HEK293 (cell line): ENCODE results near the gene CCDC116.
"Not testable (repeated sequence)": the region's sequence is repeated elsewhere in the genome, so short reads cannot be mapped to it uniquely, and the experiment has no call there.

Experiments used
- CTCF ChIA-PET: fragments of 350-600 bp; formaldehyde crosslinking; extraction: SDS; loops from one replicate; lab custom pipeline; 2021; ENCODE audit warnings: antibody characterized with exemption; lab: Yijun Ruan, JAX
- POLR2A ChIA-PET: fragments of 300-600 bp; formaldehyde crosslinking; extraction: SDS; loops from one replicate; lab custom pipeline; 2020; ENCODE audit warnings: antibody characterized with exemption, inconsistent platforms; lab: Yijun Ruan, JAX
- H3K27ac ChIP-seq: fragments of 200-500 bp; sonication (Bioruptor generic); 2 replicates; pipeline ENCODE4 v1.5.1; 2014; ENCODE audit warnings: low read depth, low read length, control low read depth, inconsistent platforms; ENCODE audit errors: extremely low read depth
- H3K36me3 ChIP-seq, 2 experiments: fragments of 200-500 bp in 1 of 2; sonication (Bioruptor generic) in 1 of 2; 1 replicate in 1 of 2; 2 replicates in 1 of 2; pipeline ENCODE4 v1.5.1; 2014 to 2017; ENCODE audit warnings: inconsistent platforms in 2 of 2, low read length in 2 of 2; ENCODE audit not compliant: control insufficient read depth in 2 of 2, insufficient read depth in 1 of 2
- H3K4me1 ChIP-seq: fragments of 200-500 bp; sonication (Bioruptor generic); 2 replicates; pipeline ENCODE4 v1.5.1; 2014; ENCODE audit warnings: mild to moderate bottlenecking, low read length, inconsistent platforms; ENCODE audit not compliant: control insufficient read depth, insufficient read depth
- H3K4me3 ChIP-seq: 2 replicates; pipeline ENCODE4 v1.5.1; 2011; ENCODE audit warnings: low read depth, mild to moderate bottlenecking, control low read depth, low read length, moderate library complexity
- H3K9me3 ChIP-seq: fragments of 200-500 bp; sonication (Bioruptor generic); 2 replicates; pipeline ENCODE4 v1.5.1; 2014; ENCODE audit warnings: low read depth, low read length, inconsistent platforms; ENCODE audit not compliant: control insufficient read depth, insufficient read depth
- EGR2 ChIP-seq: fragments of 450-650 bp; formaldehyde crosslinking; IDR thresholded peaks from 2 replicates; pipeline ENCODE4 v1.5.1; 2016; ENCODE audit warnings: low read depth, missing biosample characterization, missing genetic modification characterization
- HOXC10 ChIP-seq: sonication (generic); formaldehyde crosslinking; IDR thresholded peaks from 2 replicates; pipeline ENCODE4 v1.8.1; 2023; ENCODE audit warnings: mild to moderate bottlenecking, missing genetic modification reagents
- IKZF3 ChIP-seq: fragments of 450-650 bp; IDR thresholded peaks from 2 replicates; pipeline ENCODE4 v1.5.0; 2018; ENCODE audit warnings: missing biosample characterization, mild to moderate bottlenecking, missing genetic modification characterization, moderate library complexity
- OSR2 ChIP-seq: fragments of 450-650 bp; formaldehyde crosslinking; IDR thresholded peaks from 2 replicates; pipeline ENCODE4 v1.5.1; 2016; ENCODE audit warnings: missing biosample characterization, missing genetic modification characterization
- PRDM4 ChIP-seq: fragments of 450-650 bp; formaldehyde crosslinking; IDR thresholded peaks from 2 replicates; pipeline ENCODE4 v1.5.1; 2017; ENCODE audit warnings: missing biosample characterization, missing genetic modification characterization
- SETDB1 ChIP-seq: IDR thresholded peaks from one replicate; pipeline ENCODE4 v1.6.1; 2017; ENCODE audit warnings: mild to moderate bottlenecking, low read length, moderate library complexity, mixed read lengths; ENCODE audit not compliant: insufficient read length
- ZBTB48 ChIP-seq: fragments of 450-650 bp; formaldehyde crosslinking; IDR thresholded peaks from 2 replicates; pipeline ENCODE4 v1.5.1; 2016; ENCODE audit warnings: missing biosample characterization, missing genetic modification characterization
- ZFP3 ChIP-seq: fragments of 450-650 bp; formaldehyde crosslinking; IDR thresholded peaks from 2 replicates; pipeline ENCODE4 v1.5.1; 2016; ENCODE audit warnings: low read depth, missing biosample characterization, missing genetic modification characterization
- ZIC2 ChIP-seq: fragments of 450-650 bp; formaldehyde crosslinking; IDR thresholded peaks from 2 replicates; pipeline ENCODE4 v1.5.1; 2016; ENCODE audit warnings: missing biosample characterization, missing genetic modification characterization
- ZNF138 ChIP-seq: fragments of 450-650 bp; formaldehyde crosslinking; IDR thresholded peaks from 2 replicates; pipeline ENCODE4 v1.5.1; 2016; ENCODE audit warnings: missing biosample characterization, missing genetic modification characterization, borderline replicate concordance
- ZNF184 ChIP-seq: fragments of 450-650 bp; IDR thresholded peaks from 2 replicates; pipeline ENCODE4 v1.5.1; 2018; ENCODE audit warnings: missing biosample characterization, mild to moderate bottlenecking, missing genetic modification characterization
- ZNF2 ChIP-seq: fragments of 450-650 bp; formaldehyde crosslinking; IDR thresholded peaks from 2 replicates; pipeline ENCODE4 v1.5.1; 2016; ENCODE audit warnings: missing biosample characterization, missing genetic modification characterization
- ZNF302 ChIP-seq: fragments of 450-650 bp; formaldehyde crosslinking; IDR thresholded peaks from 2 replicates; pipeline ENCODE4 v1.5.1; 2016; ENCODE audit warnings: missing biosample characterization, missing genetic modification characterization, low read depth
- ZNF341 ChIP-seq: fragments of 450-650 bp; formaldehyde crosslinking; IDR thresholded peaks from 2 replicates; pipeline ENCODE4; 2016; ENCODE audit warnings: low read depth, missing biosample characterization, missing genetic modification characterization
- ZNF354C ChIP-seq: fragments of 450-650 bp; formaldehyde crosslinking; IDR thresholded peaks from 2 replicates; pipeline ENCODE4 v1.5.1; 2016; ENCODE audit warnings: missing biosample characterization, missing genetic modification characterization, low read depth, borderline replicate concordance
- ZNF544 ChIP-seq: fragments of 450-650 bp; formaldehyde crosslinking; IDR thresholded peaks from 2 replicates; pipeline ENCODE4 v1.5.0; 2017; ENCODE audit warnings: missing biosample characterization, missing genetic modification characterization
- ZNF623 ChIP-seq: fragments of 450-650 bp; formaldehyde crosslinking; IDR thresholded peaks from 2 replicates; pipeline ENCODE4 v1.5.1; 2016; ENCODE audit warnings: missing biosample characterization, missing genetic modification characterization
- ZNF707 ChIP-seq: fragments of 450-650 bp; formaldehyde crosslinking; IDR thresholded peaks from 2 replicates; pipeline ENCODE4 v1.5.1; 2016; ENCODE audit warnings: missing biosample characterization, missing genetic modification characterization

Gene CCDC116

GRCh38 chr22:21674638-21675245 lies 42.2 kb downstream of the CCDC116 start (continued):
- TF ChIP-seq PRDM4 (tag by site-specific recombination) = no peak

GRCh38 chr22:21677606-21678443 lies 45.3 kb downstream of the CCDC116 start:
- ChIA-PET POLR2A (interaction anchor here (0.6 kb wide), 1 partner anchor 33 kb away, joined by 8 read pairs; no protein-coding TSS in a partner anchor), CTCF (interaction anchor here (0.7 kb wide), 1 partner anchor 49 kb away, joined by 3 read pairs; no protein-coding TSS in a partner anchor)
- Histone ChIP-seq H3K9me3 (no peaks in the 10 kb centered on the region), H3K4me3 (no peak overlapping the region), H3K36me3 (peaks cover 4 to 59% of the 10 kb centered on the region in 2 experiments; a peak in 2 of 3 replicates), H3K27ac (no peak overlapping the region), H3K4me1 (no peaks in the 10 kb centered on the region)
- TF ChIP-seq ZIC2 (tag by site-specific recombination) (peak; percentile 95), ZNF2 (tag by site-specific recombination) (no peak), ZNF623 (peak; percentile 65), ZNF184 (tag by site-specific recombination) (no peak), ZNF341 (tag by site-specific recombination) (peak; percentile 62)

- H3K4me3 ChIP-seq, H3K4me1 ChIP-seq, H3K9me3 ChIP-seq, CTCF ChIA-PET, POLR2A ChIA-PET, H3K27ac ChIP-seq: not testable (repeated sequence)
- H3K36me3 ChIP-seq = peaks cover 4 to 57% of the 10 kb centered on the region in 2 experiments; a peak in 2 of 3 replicates
Observed at GRCh38 chr22:21678842-21679241, 46.3 kb downstream of the CCDC116 start.

GRCh38 chr22:21679383-21679782 lies 46.8 kb downstream of the CCDC116 start:
- no peaks in the 10 kb centered on the region for H3K9me3 ChIP-seq
- no peak for TF ChIP-seq ZNF544
- no peak for TF ChIP-seq ZNF138 (tag by site-specific recombination)
- TF ChIP-seq IKZF3 (tag by site-specific recombination) = no peak
- no peak for TF ChIP-seq HOXC10 (CRISPR knock-in tag)
- H3K27ac ChIP-seq = no peak overlapping the region
- ChIA-PET POLR2A (interaction anchor here (0.8 kb wide), 1 partner anchor 9 kb away, joined by 3 read pairs; no protein-coding TSS in a partner anchor), CTCF (no interaction called here)
- H3K4me3 ChIP-seq = no peak overlapping the region
- peaks cover 2 to 51% of the 10 kb centered on the region in 2 experiments; a peak in 2 of 3 replicates for H3K36me3 ChIP-seq
- H3K4me1 ChIP-seq = no peaks in the 10 kb centered on the region

- Histone ChIP-seq H3K27ac (no peak overlapping the region), H3K4me1 (no peaks in the 10 kb centered on the region)
- TF ChIP-seq OSR2 (no peak), SETDB1 (no peak), ZNF707 (tag by site-specific recombination) (no peak), EGR2 (peak; percentile 56; the same call in 1 of the 2 replicates), ZNF354C (tag by site-specific recombination) (no peak), ZBTB48 (tag by site-specific recombination) (no peak), ZFP3 (tag by site-specific recombination) (peak; percentile 89), ZNF302 (no peak)
- TF ChIP-seq, all 188 proteins: peak for 2
- POLR2A ChIA-PET = interaction anchor here (1.4 kb wide), 1 partner anchor 15 kb away, joined by 3 read pairs; the partner anchor contains the start of gene PPIL2
- no peak overlapping the region for H3K4me3 ChIP-seq
- CTCF ChIA-PET = no interaction called here
- H3K9me3 ChIP-seq = no peaks in the 10 kb centered on the region
- peaks cover 0 to 51% of the 10 kb centered on the region in 2 experiments; a peak in 2 of 3 replicates for H3K36me3 ChIP-seq
Observed at GRCh38 chr22:21680830-21681565, 48.4 kb downstream of the CCDC116 start.
